WTC11 (cell line): ENCODE data around the gene SNTA1.

Source experiments
- E2F4 ChIP-seq: sonication (generic); formaldehyde crosslinking; IDR thresholded peaks from 2 replicates; pipeline ENCODE4 v1.8.1; 2022; ENCODE audit warnings: low read depth, mild to moderate bottlenecking, moderate library complexity, missing genetic modification reagents, borderline replicate concordance
- ESRRA ChIP-seq: sonication (generic); formaldehyde crosslinking; IDR thresholded peaks from 2 replicates; pipeline ENCODE4 v1.8.1; 2022; ENCODE audit warnings: mild to moderate bottlenecking, missing genetic modification reagents, borderline replicate concordance
- FOXP1 ChIP-seq: sonication (generic); formaldehyde crosslinking; IDR thresholded peaks from 2 replicates; pipeline ENCODE4 v1.8.0; 2022; ENCODE audit warnings: missing genetic modification reagents, mild to moderate bottlenecking, moderate library complexity, borderline replicate concordance
- MXD4 ChIP-seq: fragments of 250-450 bp; sonication (Bioruptor Pico); IDR thresholded peaks from 2 replicates; pipeline ENCODE4 v1.8.0; 2021; ENCODE audit warnings: mild to moderate bottlenecking, moderate library complexity, borderline replicate concordance
- NR2C2 ChIP-seq: sonication (generic); formaldehyde crosslinking; IDR thresholded peaks from 2 replicates; pipeline ENCODE4 v1.8.0; 2022; ENCODE audit warnings: mild to moderate bottlenecking, missing genetic modification reagents
- SP1 ChIP-seq: sonication (generic); formaldehyde crosslinking; conservative IDR thresholded peaks from 2 replicates; pipeline ENCODE4 v1.8.1; 2022; ENCODE audit warnings: missing genetic modification reagents
- TP53 ChIP-seq: sonication (generic); formaldehyde crosslinking; IDR thresholded peaks from 2 replicates; pipeline ENCODE4 v1.8.1; 2023; ENCODE audit warnings: mild to moderate bottlenecking, missing genetic modification reagents
- ZNF416 ChIP-seq: fragments of 250-450 bp; sonication (Bioruptor Pico); IDR thresholded peaks from 2 replicates; pipeline ENCODE4 v1.9.0; 2021; ENCODE audit warnings: mild to moderate bottlenecking, inconsistent platforms
- TF ChIP-seq, protein P1 (sequence below): fragments of 200-600 bp; IDR thresholded peaks from 2 replicates; pipeline ENCODE4 v1.8.0; 2022; ENCODE audit warnings: antibody characterized with exemption
- TF ChIP-seq, protein P2 (sequence below): sonication (generic); formaldehyde crosslinking; IDR thresholded peaks from 2 replicates; pipeline ENCODE4 v1.8.1; 2023; ENCODE audit warnings: mild to moderate bottlenecking, missing genetic modification reagents

DNA sequence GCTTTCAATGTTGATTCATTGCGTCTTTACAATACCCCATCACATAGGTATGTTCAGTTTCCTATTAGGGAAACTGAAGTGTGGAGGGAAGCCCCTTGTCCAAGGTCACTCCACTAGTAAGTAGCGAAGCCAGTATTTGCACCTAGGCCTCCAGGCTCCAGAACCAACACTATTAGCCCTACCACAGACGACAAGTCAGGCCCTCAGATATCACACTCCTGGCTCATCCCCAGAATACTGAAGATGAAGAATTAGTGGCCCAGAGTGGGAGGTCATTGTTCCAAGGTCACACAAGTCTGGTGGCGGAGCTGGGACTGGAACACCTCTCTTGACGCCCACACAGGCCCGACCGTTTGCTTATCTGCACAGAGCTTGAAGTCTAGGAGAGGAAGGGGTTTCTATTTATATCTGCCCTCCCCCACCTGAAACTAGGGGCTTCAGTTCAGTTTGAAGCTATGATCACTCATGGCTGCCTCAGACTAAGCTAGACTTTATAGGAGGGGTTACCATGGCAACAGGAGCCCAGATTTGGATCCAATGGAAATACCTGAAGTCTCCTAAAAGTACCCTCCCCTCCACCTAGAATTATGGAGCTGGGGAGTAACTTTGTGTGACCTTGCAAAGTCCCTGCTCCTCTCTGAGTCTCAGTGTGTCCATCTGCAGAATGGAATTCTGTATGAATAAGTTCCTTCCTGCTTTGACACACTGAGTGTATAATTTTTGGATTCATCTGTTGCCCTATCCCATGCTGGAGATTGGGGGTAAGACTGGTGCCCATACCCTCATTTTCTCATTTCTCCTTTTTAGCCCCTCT is 2.2 kb downstream of the SNTA1 start:
- TF ChIP-seq, protein P1, sequence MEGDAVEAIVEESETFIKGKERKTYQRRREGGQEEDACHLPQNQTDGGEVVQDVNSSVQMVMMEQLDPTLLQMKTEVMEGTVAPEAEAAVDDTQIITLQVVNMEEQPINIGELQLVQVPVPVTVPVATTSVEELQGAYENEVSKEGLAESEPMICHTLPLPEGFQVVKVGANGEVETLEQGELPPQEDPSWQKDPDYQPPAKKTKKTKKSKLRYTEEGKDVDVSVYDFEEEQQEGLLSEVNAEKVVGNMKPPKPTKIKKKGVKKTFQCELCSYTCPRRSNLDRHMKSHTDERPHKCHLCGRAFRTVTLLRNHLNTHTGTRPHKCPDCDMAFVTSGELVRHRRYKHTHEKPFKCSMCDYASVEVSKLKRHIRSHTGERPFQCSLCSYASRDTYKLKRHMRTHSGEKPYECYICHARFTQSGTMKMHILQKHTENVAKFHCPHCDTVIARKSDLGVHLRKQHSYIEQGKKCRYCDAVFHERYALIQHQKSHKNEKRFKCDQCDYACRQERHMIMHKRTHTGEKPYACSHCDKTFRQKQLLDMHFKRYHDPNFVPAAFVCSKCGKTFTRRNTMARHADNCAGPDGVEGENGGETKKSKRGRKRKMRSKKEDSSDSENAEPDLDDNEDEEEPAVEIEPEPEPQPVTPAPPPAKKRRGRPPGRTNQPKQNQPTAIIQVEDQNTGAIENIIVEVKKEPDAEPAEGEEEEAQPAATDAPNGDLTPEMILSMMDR = no peak
- no peak for TF ChIP-seq NR2C2
- no peak for TF ChIP-seq ZNF416 (CRISPR knock-in tag)
- no peak for TF ChIP-seq TP53 (CRISPR knock-in tag)
- no peak for TF ChIP-seq MXD4 (CRISPR knock-in tag)
- no peak for TF ChIP-seq ESRRA (CRISPR knock-in tag)
- TF ChIP-seq E2F4 = no peak
- no peak for TF ChIP-seq FOXP1 (CRISPR knock-in tag)
- TF ChIP-seq, protein P2, sequence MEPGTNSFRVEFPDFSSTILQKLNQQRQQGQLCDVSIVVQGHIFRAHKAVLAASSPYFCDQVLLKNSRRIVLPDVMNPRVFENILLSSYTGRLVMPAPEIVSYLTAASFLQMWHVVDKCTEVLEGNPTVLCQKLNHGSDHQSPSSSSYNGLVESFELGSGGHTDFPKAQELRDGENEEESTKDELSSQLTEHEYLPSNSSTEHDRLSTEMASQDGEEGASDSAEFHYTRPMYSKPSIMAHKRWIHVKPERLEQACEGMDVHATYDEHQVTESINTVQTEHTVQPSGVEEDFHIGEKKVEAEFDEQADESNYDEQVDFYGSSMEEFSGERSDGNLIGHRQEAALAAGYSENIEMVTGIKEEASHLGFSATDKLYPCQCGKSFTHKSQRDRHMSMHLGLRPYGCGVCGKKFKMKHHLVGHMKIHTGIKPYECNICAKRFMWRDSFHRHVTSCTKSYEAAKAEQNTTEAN (CRISPR knock-in tag) = no peak
- TF ChIP-seq SP1 (CRISPR knock-in tag) = no peak
